ENCODE data around the gene COL4A4.

The COL4A4 gene

DNA sequence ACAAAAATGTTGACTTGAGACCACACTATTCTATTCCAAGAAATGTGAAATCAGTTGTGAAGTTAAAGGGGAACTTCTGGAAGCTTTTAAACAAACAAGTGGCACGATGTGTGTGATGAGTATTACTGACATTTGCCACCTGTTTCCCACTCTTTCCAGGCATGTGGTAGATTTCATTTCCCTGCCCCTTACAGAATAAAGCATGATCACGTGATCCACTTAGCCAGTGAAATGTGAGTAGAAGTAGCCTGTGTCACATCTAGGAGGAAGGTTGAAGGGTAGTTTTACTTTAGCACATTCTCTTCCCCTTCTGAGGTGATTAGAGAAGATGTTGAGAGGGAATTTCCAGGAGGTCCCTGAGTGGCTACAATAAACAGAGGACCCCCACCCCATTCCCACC is 3.8 kb downstream of the COL4A4 start:
- DNase-seq: no peak

DNA sequence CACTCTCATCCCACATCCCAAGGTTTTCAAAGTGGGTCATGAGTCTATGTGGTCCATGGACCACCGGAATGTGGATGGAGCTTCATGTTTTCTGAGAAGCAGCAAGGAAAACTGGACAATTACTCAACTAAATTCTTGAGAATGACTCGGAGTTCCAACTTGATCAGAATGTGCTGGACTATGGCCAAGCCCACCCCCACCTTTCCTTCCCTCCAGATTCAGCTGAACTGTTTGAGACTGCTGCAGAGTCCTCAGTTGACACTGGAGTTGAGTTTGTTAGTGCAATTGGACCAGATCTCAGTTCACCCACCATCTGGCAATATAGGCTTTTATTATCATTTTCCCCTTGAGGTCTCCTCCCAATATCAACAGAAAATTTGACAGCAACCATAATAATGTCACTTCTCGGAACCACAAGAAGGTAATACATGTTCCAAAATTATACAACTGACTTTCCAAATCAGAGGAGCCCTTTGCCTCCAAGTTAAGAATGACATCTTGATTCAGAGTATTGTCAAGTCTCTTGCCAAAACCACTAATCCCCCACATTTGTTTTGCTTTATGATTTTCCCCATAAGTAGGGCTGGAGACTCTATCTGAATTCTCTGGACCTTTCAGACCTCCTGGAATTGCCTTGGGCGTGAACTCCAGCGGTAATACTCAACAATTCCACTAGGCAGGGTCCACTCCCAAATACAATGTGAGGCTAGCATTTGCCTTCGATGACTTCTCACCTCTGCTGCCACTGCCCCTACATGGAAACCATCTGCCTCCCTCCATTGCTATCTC is 8.8 kb downstream of the COL4A4 start:
- DNase-seq: no peak

DNA sequence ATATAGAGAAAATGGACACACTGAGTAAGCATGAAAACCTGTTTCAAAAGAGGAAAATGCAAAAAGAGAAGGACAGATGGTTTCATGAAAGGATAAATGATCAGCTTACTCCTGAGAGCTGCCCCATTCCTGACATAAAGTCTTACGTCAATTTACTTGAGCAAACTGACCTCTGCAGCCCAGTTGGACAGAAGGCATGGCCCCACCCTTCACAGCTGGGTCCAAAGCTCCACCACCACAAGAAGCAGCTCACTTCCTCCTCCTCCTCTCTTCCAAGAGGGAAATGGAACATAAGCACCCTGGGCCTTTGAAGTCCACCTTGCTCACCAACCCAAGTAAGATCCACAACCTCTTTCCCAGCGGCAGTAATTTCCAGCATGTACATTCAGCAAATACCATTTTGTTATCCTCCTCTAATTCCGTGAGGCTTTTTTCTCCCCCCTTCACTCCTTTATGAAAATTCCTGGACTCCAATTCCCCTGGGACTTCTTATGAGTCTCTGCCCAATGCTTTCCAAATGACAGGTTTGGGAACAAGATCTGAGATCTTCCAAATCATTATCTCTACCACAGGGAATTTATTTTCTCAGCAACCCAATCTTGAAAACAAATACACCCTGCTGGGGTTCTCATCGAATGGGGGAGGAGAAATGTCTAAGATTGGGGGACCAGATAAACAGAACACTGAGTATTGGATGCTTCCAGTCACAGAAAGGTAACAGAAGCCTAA is 10.1 kb downstream of the COL4A4 start:
- no peak for DNase-seq

DNA sequence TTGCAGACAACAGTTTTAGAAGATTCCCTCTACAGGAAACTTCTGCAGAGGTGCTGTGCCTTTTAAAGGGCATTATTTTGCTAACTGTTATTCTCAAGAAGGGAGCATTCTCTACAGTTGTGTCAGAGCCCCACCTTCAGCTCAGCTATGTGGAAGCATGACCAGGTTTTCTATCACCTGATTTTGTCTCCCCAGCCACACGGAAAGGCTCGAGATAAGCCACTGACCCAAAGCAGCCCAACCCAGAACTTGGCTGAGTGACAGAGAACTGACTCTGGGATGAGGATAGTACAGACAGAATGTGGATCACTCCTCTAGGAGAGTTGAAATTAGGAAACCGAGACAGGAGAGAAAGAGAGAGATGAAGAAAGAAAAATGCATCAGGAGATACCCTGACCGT is 10.7 kb downstream of the COL4A4 start:
- DNase-seq: no peak

DNA sequence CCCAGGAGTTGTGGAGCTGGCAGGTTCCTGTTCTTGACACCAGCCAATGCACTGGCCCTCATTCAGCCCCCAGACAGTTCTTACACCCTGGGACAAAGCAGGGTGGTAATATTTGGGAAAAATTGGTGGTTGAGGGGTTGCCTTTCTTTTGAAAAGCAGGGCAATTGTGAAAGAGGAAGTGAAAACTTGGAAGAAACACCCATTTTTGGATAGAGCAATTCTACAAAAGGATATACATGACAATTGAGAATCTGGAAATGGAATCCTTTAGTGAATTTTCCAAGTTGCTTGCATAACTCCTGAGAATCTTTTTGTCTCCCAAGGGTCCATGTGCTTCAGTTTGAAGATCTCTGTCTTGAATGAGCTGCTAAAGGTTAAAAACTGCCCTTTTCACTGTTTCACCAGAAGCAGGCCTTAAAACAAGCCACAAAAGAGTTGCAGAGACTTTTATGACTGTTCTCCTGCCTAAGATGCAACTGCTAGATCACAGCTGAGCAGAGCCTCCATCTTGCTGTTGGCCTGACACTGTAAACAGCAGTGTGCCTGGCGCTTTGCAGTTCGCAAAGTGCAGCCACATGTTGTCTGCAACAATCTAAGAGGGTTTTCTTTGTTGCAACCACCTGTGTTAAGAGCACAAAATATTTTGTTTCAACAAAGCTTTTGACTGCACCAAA is 11.8 kb downstream of the COL4A4 start:
- no peak for DNase-seq

DNA sequence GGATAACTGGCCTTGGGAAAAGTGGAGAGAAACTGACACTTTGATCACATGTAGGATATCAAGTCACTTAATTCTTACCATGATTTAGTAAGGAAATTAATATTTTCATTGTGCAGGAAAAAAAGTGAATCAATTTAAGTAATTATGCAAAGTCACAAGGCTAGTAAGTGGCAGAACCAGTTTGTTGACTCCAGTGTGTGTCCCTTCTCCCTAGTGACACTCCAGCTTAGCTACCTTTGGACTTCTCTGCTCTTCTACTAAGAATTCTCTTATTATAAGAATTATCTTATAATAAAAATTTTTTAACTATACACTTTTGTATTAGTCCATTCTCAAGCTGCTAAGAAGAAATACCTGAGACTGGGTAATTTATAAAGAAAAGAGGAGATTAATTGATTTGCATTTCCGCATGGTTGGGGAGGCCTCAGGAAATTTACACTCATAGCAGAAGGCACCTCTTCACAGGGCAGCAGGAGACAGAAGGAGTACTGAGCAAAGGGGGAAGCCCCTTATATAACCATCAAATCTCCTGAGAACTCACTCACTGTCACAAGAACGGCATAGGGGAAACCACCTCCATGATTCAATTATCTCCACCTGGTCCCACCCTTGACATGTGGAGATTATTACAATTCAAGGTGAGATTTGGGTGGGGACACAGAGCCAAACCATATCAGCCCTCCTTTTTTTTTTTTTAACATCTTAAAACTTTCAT is 13.6 kb downstream of the COL4A4 start:
- DNase-seq: no peak

DNA sequence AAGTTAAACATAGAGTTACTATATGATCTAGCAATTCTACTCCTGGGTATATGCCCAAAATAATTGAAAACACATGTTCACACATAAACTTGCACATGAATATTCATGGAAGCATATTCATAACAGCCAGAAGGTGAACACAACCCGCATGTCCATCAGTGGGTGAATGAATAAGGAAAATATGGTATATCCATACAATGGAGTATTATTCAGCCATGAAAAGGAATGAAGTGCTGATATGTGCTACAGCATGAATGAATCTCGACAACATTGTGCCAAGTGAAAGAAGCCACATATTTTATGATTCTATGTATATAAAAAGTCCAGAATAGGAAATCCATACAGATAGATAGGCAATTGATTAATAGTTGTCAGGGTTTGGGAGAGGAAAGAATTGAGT is 15.9 kb downstream of the COL4A4 start:
- DNase-seq: no peak

DNA sequence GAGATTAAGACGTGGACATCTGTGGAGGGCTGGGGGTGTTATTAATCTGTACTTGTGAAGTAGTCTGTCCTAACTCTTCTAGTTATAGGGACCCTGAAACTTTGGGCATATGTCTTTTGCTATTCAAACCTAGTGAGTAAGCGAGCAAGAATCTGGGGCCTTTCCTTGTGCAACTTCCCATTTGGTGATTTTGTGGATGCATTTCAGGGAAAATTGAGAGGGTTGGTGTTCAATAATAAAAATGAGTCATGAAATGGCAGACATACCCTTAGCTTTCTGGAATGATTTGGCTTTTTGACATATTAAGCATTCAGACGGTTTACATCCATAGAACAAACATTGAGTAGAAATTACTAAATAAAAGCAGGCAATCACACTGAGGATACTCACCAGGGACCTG is 17.0 kb downstream of the COL4A4 start:
- DNase-seq: no peak

DNA sequence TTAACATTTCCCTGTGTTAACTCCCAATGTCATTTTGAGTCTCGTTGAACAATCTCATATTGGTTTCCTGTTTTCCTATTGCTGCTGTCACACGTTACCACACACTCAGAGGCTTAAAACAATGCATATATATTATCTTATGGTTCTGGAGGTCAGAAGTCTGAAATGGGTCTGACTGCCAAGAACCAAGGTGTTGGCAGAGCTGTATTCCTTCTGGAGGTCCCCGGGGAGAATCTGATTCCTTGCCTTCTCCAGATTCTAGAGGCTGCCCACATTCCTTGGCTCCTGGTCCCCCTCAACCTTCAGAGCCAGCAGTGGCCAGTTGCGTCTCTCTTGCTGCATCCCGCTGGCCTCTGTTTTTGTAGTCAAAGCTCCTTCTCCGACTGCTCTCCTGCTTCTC is 17.5 kb downstream of the COL4A4 start:
- DNase-seq: no peak

DNA sequence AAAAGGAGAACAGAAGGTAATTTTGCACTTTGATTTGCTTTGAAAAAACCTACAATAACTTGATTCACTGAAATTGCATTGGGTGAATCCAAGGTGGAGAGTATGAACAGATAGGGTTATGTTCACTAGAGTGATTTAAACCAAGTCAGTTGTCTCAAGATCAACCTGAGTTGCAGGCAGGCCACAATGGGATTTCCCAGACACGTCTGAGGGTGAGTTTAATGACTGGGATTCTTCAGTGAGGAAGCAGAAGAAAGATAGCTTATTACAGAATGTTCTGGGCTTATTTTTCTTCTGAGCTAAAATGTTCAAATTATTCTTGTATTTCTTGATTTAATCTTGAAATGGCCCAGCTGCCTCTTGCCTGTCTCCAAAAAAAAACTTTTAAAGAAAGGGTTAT is 20.1 kb downstream of the COL4A4 start:
- DNase-seq: no peak

DNA sequence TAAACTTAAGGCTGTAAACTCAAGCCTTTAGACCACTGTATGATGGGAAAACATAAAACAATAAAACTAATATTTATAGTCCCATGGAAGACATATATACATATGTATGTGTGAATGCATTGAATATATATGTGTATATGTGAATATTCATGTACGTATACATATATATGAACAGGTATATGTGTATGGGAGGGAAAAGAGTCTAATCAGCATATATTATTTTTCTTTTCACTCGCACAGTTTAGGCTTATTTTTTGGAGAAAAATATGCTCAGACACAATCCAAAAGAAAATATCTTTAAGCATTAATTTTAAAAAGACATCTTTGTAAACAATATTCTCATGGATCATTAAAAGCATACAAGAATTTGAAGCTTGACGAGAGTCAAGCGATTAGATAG is 22.7 kb downstream of the COL4A4 start:
- no peak for DNase-seq

DNA sequence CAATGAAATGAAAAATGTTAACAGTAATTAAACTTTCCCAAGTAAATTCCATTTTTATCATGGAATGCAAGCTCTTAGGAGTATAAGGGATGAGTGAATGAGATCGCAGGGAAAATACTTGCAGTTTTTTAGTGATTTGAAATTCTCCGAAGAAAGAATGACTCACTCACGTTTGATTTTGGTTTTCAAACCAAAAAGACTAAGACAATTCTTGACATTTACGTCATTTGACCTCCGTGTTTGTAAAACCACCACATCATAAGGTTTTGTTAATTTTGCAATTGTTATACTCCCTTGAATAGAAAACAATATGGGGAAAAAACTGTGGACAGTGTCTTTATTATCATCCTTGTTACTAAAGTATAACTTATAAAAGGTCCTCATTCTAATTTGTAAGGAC is 29.4 kb downstream of the COL4A4 start:
- no peak for DNase-seq

DNA sequence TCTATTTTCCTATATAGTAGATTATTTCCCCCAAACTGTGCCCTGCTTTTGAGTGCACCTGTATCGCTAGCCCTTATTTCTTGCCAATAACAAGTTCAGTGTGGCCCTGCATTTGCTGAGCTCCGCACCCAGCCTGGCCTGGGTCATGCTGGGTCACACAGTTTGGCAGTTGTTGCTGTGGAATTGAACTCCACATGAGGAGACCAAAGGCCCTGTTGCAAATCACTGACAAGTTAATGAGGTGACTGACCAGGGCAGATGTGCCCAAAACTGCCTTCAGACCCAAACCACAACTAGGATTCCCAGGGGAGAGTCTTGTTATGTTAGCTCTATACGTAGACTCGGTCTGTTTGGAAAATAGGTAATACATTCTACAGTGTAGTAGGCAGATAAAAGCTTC is 31.0 kb downstream of the COL4A4 start:
- DNase-seq: no peak

DNA sequence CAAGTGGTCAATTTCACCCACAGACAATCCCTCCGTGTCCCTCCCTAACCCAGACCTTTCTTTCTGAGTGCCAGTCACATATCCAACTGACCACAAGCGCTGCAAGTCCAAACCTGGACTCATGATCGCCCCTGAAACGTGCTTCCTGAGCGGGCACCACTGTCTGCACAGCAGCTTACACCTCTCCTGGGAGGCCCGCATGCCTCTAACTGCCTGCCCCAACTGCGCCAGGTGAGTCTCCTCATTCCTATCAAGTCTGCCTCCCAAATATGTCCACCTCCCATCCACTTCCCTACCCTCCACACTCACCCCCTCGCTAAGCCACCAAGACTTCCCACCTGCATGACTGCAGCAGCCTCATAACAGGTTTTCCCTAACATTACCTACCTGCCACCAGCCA is 33.4 kb downstream of the COL4A4 start:
- no peak for DNase-seq

DNA sequence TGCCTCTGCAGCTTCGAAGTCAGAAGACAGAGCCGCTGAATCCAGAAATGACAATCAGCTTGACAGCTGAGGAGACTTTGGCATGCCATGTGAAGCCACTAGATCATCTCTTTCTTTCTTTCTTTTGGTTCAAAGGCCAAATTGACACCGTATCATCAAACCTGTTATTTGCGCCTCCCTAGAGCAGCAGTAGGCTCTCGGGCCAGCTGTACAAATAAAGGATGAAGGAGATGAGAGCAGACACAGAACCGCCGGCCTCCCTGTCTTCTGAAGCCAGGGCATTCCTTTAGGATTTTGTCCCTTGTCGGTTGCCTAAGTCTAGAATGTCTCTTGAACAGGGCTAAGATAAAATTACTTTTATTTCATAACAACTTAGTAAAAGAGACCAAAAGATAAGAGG is 36.8 kb downstream of the COL4A4 start:
- DNase-seq: no peak

DNA sequence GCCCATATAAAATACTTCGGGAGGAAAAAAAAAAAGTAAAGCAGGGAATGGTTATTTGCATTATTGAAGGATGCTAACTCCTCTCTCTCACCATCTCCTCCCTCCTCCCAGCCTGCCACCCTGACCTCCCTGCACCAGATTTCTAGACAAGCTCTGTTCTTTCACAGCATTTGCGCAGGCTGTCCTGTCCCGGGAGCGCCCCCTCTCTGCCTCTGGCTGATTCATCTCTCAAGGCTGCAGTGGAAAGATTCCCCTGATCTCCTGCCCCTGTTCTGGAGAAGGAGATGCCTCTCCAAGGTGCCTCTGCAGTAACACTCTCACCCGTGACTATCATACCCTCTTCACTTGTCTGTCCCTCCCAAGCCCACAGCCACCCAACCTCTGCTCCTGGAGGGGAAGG is 38.5 kb downstream of the COL4A4 start:
- DNase-seq: no peak

DNA sequence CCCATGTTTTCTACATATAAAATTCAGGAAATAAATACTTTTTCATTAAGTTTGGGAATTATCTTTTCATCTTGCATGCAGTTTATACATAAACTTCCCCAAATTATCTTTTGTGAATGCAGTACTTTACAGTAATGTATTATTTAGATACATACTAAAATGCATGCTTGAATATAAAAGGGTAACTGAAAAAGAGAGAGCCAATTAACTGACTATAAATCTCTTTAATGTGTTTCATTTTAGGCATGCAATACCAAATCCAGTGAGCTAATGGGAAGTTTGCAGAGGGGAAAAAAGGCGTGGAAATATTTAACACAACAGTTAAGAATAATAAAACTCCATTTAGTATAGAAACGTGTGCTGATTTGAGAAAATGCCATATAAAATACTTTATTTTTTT is 39.2 kb downstream of the COL4A4 start:
- DNase-seq: no peak

DNA sequence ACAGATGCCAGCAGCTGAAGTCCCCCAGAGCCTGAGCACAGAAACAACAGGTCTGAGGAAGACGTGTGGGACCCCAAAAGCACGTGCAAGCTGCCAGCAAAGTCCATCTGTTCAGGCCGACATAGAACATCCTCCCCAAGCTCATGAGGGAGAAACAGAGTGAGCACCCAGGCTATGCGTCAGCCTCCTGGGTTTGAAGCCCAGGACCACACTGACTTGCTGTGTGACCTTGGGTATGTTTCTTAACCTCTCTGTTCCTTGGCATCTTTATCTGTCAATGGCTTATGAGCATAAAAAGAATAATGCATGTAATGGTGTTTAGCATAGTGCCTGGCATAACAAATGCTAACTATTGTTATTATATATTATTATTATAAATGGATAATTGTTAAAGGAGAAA is 40.3 kb downstream of the COL4A4 start:
- no peak for DNase-seq

DNA sequence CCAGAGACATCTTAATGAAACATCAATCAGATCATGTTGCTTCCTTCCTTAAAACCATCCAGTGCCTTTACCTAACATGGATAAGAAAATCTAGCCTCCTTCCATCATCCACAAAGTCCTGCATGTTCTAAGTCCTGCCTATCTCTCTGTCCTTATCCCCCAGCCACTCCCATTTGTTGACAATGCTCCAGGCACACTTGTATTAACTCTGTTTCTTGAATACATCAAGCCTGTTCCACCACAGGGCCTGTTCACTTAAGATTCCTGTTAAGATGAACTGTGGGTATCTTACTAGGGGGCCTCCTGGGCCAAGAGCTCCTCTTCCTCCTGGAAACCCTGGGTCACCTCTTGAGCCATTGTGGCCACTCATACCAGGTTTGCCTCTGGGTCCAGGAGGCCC is 45.7 kb downstream of the COL4A4 start:
- DNase-seq: no peak

DNA sequence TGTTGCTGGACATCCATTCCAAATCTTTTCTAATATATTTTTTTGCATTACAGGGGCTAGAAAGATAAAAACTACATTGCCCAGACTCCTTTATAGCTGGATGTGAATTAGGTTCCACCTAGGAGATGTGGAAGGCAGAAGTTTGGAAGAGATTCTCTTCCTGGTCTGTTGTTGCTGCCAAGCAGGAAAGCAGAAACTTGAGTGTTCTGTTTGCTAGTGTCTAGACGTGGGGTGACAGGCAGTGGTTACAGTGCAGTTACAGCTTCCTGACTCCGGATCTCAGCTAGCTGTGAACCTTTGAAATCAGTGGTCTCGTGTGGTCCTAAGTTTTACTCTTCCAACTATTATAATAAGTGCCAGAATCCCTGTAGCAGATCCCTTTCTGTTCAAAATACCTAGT is 46.2 kb downstream of the COL4A4 start:
- no peak for DNase-seq

DNA sequence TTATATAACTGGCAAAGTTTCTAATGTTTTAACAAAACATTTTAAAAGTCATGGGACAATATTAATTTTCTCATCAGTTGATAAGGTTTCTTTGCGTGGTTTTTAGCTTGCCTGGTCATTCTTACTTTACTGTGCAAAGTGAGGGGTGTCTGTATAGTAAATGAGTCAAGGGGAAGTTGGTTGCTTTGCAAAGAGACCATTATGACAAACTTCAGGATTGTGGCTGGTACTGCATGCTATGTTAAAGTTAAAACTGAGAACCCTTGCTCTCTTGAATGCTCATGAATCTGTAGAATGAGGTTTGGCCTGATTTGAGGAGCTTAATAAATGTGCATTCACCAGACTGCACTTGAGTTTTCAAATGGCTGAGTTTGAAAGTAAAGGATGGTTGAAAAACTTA is 47.0 kb downstream of the COL4A4 start:
- DNase-seq: no peak

DNA sequence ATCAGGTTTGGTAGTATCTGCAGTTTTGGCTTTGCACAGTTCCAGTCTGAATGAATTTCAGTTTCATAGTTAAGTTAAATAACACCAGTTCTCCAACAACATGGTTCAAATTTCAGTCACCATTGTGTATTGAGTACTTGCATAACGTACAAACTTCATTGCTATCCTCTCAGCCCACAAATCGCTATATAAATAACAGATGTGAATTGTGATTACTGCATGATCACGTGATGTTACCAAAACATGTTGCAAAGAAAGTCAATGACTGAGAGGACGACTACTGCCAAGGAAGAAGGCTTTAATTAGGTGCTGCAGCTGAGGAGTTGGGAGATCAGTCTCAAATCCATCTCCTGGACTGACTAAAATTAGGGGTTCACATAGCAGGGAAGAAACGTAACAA is 48.2 kb downstream of the COL4A4 start:
- DNase-seq: no peak

All from AML-193 (cell line).